Common myeloid progenitor, CD34-positive (primary cell): Measurements from ENCODE around the gene DNAJA3.
A peak's percentile ranks its signal among the peaks of the same experiment; 100 is the strongest.

Experiments used
- CTCF ChIA-PET: fragments of 350-600 bp; sonication (Branson Sonifier 250); formaldehyde crosslinking; loops from one replicate; lab custom pipeline; 2021; ENCODE audit warnings: antibody characterized with exemption; lab: Charles Lee
- POLR2A ChIA-PET: fragments of 350-600 bp; sonication (Branson Sonifier 250); formaldehyde crosslinking; loops from one replicate; lab custom pipeline; 2021; ENCODE audit warnings: antibody characterized with exemption; lab: Charles Lee
- DNase-seq, 3 donors: peaks; one replicate each; pipeline versions ENCODE4 v3.0.0 to v3.0.0-alpha.2; 2013
- H3K27ac ChIP-seq, 2 experiments: 1 replicate in 1 of 2; 2 replicates in 1 of 2; pipeline ENCODE4 v1.7.0; 2013; ENCODE audit warnings: inconsistent platforms in 2 of 2, low read length in 2 of 2, mild to moderate bottlenecking in 2 of 2, low read depth in 1 of 2, moderate library complexity in 1 of 2; ENCODE audit not compliant: severe bottlenecking in 2 of 2, insufficient read depth in 1 of 2, poor library complexity in 1 of 2
- H3K27me3 ChIP-seq, 5 experiments: replicated peaks in 2 of 5; 1 replicate in 3 of 5; 2 replicates in 2 of 5; pipeline versions ENCODE4 v1.6.1 to v1.7.0; 2013; ENCODE audit warnings: low read length in 4 of 5, mild to moderate bottlenecking in 2 of 5, moderate library complexity in 2 of 5, inconsistent platforms in 1 of 5; ENCODE audit not compliant: insufficient read depth in 5 of 5, control insufficient read depth in 4 of 5
- H3K36me3 ChIP-seq, 4 experiments: 1 replicate in 2 of 4; 2 replicates in 2 of 4; pipeline versions ENCODE4 v1.6.1 to v1.7.0; 2013; ENCODE audit warnings: low read length in 3 of 4, control low read depth in 1 of 4, mild to moderate bottlenecking in 1 of 4; ENCODE audit not compliant: control insufficient read depth in 4 of 4, insufficient read depth in 4 of 4
- H3K4me1 ChIP-seq, 4 experiments: 1 replicate in 3 of 4; 2 replicates in 1 of 4; pipeline versions ENCODE4 v1.6.1 to v1.7.1; 2013; ENCODE audit warnings: low read length in 3 of 4, mild to moderate bottlenecking in 3 of 4, control low read depth in 1 of 4, inconsistent platforms in 1 of 4, moderate library complexity in 1 of 4; ENCODE audit not compliant: control insufficient read depth in 4 of 4, insufficient read depth in 4 of 4; ENCODE audit errors: control extremely low read depth in 1 of 4
- H3K4me3 ChIP-seq, 7 experiments: 1 replicate in 4 of 7; 2 replicates in 3 of 7; pipeline versions ENCODE4 v1.5.1 to v1.7.0; 2013; ENCODE audit warnings: mild to moderate bottlenecking in 7 of 7, low read length in 6 of 7, moderate library complexity in 6 of 7, inconsistent platforms in 2 of 7, low read depth in 2 of 7, control low read depth in 1 of 7; ENCODE audit not compliant: insufficient read depth in 4 of 7, control insufficient read depth in 1 of 7; ENCODE audit errors: extremely low read depth in 1 of 7
- H3K9me3 ChIP-seq, 5 experiments: 1 replicate in 4 of 5; 2 replicates in 1 of 5; pipeline versions ENCODE4 v1.6.1 to v1.7.1; 2013; ENCODE audit warnings: low read length in 4 of 5, mild to moderate bottlenecking in 2 of 5, inconsistent platforms in 1 of 5, low read depth in 1 of 5, moderate library complexity in 1 of 5; ENCODE audit not compliant: control insufficient read depth in 4 of 5, insufficient read depth in 2 of 5; ENCODE audit errors: control extremely low read depth in 1 of 5
- WGBS: methylation state at CpG from one replicate; pipeline ENCODE4 v1.1.5; 2013; ENCODE audit not compliant: insufficient coverage; 5-methylcytosine and 5-hydroxymethylcytosine counted together

DNAJA3 gene

GRCh38 chr16:4435337-4436067 is 9.8 kb downstream of the DNAJA3 start:
- DNase-seq: no peak
- peaks cover 14 to 73% (median 46%) of the 10 kb centered on the region in 4 experiments for H3K36me3 ChIP-seq
- POLR2A ChIA-PET: no interaction called here
- H3K27me3 ChIP-seq: no peaks in the 10 kb centered on the region
- CTCF ChIA-PET: interaction anchor here (0.9 to 1.9 kb wide), 2 partner anchors 17 to 34 kb away, joined by 4 to 5 read pairs; no protein-coding TSS in a partner anchor
- peaks cover 0 to 10% (median 4%) of the 10 kb centered on the region in 4 experiments for H3K4me1 ChIP-seq
- H3K9me3 ChIP-seq: no peaks in the 10 kb centered on the region
- peak overlapping the region in 1 of 2 experiments; percentile 16 for H3K27ac ChIP-seq
- H3K4me3 ChIP-seq: no peak overlapping the region
- 98% methylated on average over 5 of the region's 8 CpGs for WGBS

GRCh38 chr16:4437366-4437765 is 11.7 kb downstream of the DNAJA3 start:
- CTCF ChIA-PET: interaction anchor here (2.5 kb wide), 1 partner anchor 35 kb away, joined by 7 read pairs; no protein-coding TSS in a partner anchor
- Histone ChIP-seq H3K27ac (no peak overlapping the region), H3K36me3 (peaks cover 19 to 80% (median 54%) of the 10 kb centered on the region in 4 experiments), H3K9me3 (no peaks in the 10 kb centered on the region), H3K4me1 (peaks cover 0 to 10% (median 4%) of the 10 kb centered on the region in 4 experiments), H3K27me3 (no peaks in the 10 kb centered on the region), H3K4me3 (no peak overlapping the region)
- DNase-seq: no peak
- POLR2A ChIA-PET: no interaction called here
- WGBS: 100% methylated on average over 3 of the region's 3 CpGs

GRCh38 chr16:4442371-4442770 is 16.7 kb downstream of the DNAJA3 start:
- no peaks in the 10 kb centered on the region for H3K9me3 ChIP-seq
- no peak overlapping the region for H3K4me3 ChIP-seq
- 100% methylated on average over 2 of the region's 11 CpGs for WGBS
- ChIA-PET CTCF (no interaction called here), POLR2A (no interaction called here)
- no peaks in the 10 kb centered on the region for H3K27me3 ChIP-seq
- no peak overlapping the region for H3K27ac ChIP-seq
- no peak for DNase-seq
- H3K36me3 ChIP-seq: peaks cover 19 to 80% (median 67%) of the 10 kb centered on the region in 4 experiments
- peaks cover 0 to 10% (median 4%) of the 10 kb centered on the region in 4 experiments for H3K4me1 ChIP-seq

- Histone ChIP-seq H3K36me3 (peaks cover 17 to 82% (median 68%) of the 10 kb centered on the region in 4 experiments), H3K4me3 (no peak overlapping the region), H3K27me3 (no peaks in the 10 kb centered on the region), H3K9me3 (no peaks in the 10 kb centered on the region), H3K4me1 (peaks cover 0 to 10% (median 4%) of the 10 kb centered on the region in 4 experiments), H3K27ac (no peak overlapping the region)
- ChIA-PET CTCF (no interaction called here), POLR2A (no interaction called here)
- WGBS: 87% methylated on average over 5 of the region's 5 CpGs
- no peak for DNase-seq
Observed at GRCh38 chr16:4443271-4443670, 17.6 kb downstream of the DNAJA3 start.

- DNase-seq: no peak
- WGBS: 100% methylated on average over 1 of the region's 4 CpGs
- peaks cover 17 to 83% (median 71%) of the 10 kb centered on the region in 4 experiments for H3K36me3 ChIP-seq
- peaks cover 0 to 6% (median 3%) of the 10 kb centered on the region in 4 experiments for H3K4me1 ChIP-seq
- CTCF ChIA-PET: no interaction called here
- no peaks in the 10 kb centered on the region for H3K9me3 ChIP-seq
- H3K27me3 ChIP-seq: no peaks in the 10 kb centered on the region
- POLR2A ChIA-PET: no interaction called here
- no peak overlapping the region for H3K27ac ChIP-seq
- no peak overlapping the region for H3K4me3 ChIP-seq
Observed at GRCh38 chr16:4443986-4444385, 18.3 kb downstream of the DNAJA3 start.

- H3K27me3 ChIP-seq: no peaks in the 10 kb centered on the region
- no peak for DNase-seq
- peaks cover 13 to 86% (median 59%) of the 10 kb centered on the region in 4 experiments for H3K36me3 ChIP-seq
- no peak overlapping the region for H3K4me3 ChIP-seq
- WGBS: 96% methylated on average over 11 of the region's 14 CpGs
- H3K27ac ChIP-seq: no peak overlapping the region
- ChIA-PET POLR2A (no interaction called here), CTCF (interaction anchor here (1.6 kb wide), 1 partner anchor 55 kb away, joined by 5 read pairs; no protein-coding TSS in a partner anchor)
- H3K9me3 ChIP-seq: no peaks in the 10 kb centered on the region
- no peaks in the 10 kb centered on the region for H3K4me1 ChIP-seq
Observed at GRCh38 chr16:4450430-4450829, 24.8 kb downstream of the DNAJA3 start.

GRCh38 chr16:4450931-4451519 is 25.4 kb downstream of the DNAJA3 start:
- no peaks in the 10 kb centered on the region for H3K4me1 ChIP-seq
- CTCF ChIA-PET: interaction anchor here (1.5 to 2.1 kb wide), 3 partner anchors 13 to 54 kb away, joined by 4 to 7 read pairs (median 5); no protein-coding TSS in a partner anchor
- POLR2A ChIA-PET: interaction anchor here (0.6 kb wide), 1 partner anchor 975 kb away, joined by 3 read pairs; no protein-coding TSS in a partner anchor
- WGBS: 97% methylated on average over 13 of the region's 14 CpGs
- no peaks in the 10 kb centered on the region for H3K27me3 ChIP-seq
- peaks cover 14 to 86% (median 62%) of the 10 kb centered on the region in 4 experiments for H3K36me3 ChIP-seq
- DNase-seq: no peak
- no peaks in the 10 kb centered on the region for H3K9me3 ChIP-seq
- H3K27ac ChIP-seq: no peak overlapping the region
- no peak overlapping the region for H3K4me3 ChIP-seq
